NCI-H1417 treated with DMSO at 0.1 percent for 48 hours (cell line): Measurements from ENCODE around the gene GPR31.
"Not testable (repeated sequence)": the region's sequence is repeated elsewhere in the genome, so short reads cannot be mapped to it uniquely, and the experiment has no call there.

ENCODE experiments used
- DNase-seq: peaks from one replicate; lab custom pipeline; 2025; lab: John Stamatoyannopoulos, UW

The GPR31 gene, protein sequence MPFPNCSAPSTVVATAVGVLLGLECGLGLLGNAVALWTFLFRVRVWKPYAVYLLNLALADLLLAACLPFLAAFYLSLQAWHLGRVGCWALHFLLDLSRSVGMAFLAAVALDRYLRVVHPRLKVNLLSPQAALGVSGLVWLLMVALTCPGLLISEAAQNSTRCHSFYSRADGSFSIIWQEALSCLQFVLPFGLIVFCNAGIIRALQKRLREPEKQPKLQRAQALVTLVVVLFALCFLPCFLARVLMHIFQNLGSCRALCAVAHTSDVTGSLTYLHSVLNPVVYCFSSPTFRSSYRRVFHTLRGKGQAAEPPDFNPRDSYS

DNA sequence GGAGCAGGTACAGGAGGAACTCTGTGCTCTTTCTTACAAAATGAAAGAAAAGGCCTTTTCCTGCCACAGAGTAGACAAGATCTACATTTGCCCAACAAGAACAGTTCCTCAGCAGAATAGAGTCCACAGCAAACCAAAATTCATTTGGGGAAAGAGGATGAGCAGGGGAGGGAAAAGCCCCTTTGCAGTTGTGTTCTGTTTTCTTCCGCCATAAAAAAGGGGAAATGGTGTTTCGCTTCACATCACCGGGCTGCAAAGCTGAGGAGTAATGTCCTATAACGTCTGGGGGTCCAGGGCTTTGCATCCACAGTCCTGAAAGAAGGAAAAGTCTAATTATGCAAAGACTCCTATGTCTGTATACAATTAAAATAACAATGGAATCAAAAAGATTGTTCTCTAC, at the start of gene GPR31:
TSS of gene GPR31 (minus strand) at position 118 of the 400 bp plus-strand sequence. CDS start 149 bp downstream, outside the sequence.
- DNase-seq: no peak

DNA sequence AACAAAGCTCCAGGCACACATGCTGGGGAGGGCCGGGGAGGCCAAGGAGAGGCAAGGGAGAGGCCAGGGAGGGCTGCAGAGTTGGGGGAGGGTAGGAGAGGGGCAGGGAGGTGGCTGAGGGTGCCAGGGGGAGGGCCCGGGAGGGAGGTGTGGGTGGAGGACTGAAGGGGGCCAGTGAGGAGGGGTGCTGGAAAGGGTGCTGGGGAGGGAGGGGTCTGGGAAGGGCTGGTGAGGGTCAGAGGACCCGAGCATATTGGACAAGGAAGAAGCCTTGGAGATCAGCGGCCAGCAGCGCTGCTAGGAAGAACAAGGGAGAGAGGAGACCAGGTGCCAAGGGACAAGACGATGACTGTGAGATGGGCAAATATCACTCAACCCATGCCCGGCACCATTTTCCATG, 49.7 kb upstream of the GPR31 start:
- no peak for DNase-seq

DNA sequence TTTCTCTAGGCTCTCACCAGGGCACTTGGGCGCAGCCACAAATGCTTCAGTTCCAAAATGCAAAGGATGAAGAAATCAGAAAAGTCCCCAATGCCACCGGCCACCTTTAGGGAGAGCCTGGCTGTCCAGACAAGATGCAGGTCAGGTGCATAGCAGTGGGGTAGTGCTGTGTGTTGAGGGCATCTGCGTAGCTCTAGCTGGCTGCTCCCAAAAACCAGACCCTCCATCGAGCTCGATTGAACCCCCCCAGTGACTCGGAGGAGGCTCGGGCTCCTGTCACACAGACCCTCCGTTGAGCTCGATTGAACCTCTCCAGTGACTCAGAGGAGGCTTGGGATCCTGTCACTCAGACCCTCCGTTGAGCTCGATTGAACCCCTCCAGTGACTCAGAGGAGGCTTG, 47.5 kb upstream of the GPR31 start:
- not testable (repeated sequence) for DNase-seq

DNA sequence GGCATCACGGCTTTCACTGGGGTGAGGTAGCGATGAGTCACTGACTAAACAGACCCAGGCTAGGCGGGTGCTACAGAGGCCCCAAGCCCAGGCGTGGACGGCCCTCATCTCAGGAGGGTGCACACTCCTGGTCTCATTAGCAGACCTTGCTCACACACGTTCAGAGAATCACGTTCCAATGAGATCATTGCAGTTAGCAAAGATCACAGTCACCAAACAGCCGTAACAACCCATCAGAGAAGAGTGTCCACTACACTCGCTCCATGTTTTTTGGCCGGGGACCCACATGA, 46.2 kb upstream of the GPR31 start:
- DNase-seq: not testable (repeated sequence)

DNA sequence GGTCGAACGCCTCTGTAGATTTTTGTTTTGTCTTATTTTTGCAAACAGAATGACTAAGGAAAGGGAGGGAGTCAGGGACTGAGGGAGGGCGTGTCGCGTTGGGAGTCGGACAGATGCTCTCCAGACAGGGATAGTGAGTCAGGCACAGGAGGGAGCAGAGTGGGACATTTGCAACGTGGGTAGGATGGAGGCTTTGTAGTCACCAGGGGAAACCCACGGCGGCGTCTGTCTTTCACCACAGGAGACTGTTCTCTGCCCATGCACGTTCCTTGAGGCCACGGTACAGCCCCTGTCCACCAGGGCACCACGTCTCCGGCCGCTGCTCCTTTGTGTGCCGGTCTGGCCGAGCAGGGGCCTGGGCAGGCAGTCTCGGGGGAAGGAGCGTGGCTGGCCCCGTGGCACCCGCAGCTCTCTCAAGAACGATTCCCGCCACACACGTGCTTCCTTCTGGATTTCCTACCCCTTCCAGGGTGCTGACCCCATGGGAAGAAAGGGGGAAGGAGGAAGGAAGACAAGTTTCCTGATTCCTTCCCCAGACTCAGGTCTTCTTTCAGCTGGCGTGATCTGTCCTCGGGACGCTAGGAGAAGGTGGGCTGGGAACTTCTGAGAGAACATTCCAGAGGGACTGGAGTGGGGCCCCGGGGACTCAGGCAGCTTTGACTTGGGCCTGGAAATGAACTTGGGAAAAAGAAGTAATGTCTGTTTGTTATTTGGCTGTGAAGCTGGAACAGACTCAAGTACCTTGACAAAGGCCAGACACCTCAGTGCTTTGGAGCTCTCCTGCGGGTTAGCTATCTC, 45.7 kb upstream of the GPR31 start:
- not testable (repeated sequence) for DNase-seq

DNA sequence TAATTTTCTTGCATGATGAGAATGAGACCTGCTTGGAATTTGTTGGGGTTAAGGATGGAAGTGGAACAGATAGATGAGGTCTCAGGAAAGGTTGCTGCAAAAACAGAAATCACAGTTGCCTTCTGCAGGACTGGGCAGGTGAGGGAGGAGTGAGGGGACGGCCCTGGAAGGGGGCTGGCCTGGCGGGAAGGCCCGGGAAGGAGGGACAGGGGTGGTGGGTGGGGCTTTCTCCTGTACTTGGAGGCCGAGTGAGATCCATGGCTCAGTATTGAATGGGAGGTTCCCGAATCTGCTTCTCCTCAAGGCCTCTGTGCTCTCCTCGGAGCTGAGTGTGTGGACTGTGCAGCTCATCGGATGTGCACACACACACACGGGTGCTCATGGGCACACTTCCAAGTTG, 44.8 kb upstream of the GPR31 start:
- not testable (repeated sequence) for DNase-seq

DNA sequence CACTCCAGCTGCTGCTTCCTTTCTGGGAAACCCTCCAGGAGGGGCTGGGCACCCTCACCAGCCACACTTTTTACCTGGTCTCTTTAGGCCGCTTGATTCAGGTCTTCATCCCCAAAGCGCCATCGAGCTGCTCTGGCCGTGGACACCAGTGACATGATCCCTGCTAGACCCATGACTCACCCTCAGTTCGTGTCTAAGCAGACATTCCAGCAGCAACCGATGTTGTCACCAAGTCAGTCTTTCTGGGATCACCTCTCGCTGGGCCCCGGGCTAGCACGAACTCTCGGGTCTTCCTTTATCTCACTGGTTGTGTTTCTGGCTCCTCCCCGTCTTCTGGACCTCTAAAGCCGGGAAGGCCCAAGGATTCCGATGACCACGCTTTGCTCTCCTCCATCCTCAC, 43.0 kb upstream of the GPR31 start:
- DNase-seq: no peak

DNA sequence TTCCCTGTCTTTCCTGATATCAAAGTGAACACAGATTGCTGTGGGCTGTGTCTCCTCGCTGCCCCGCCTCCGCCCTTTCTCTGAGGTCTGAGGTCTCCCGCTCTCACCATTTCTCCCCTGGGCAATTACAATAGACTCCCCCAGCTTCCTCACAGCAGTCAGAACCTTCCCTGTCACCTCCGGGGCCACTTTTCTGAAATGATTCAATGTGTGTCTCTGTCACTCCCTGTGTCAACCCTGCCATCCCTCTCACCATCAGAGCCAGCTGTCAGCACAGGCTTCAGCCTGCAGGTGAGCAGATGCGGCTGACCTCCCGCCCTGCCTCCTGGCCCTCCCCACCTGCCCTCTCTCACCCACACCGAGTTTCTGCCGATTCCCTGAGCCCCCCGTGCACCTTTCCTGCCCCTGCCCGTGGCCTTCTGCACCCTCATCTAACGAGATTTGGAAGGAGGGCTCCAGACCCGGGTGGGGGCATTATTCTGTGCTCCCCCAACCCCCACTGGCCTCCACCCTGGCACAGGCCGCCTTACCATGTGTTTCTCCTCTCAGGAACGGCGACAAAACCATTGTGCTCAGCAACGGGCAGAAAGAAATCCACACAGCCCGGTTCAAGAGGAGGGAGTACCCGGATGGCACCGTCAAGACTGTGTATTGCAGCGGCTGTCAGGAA, 38.3 kb upstream of the GPR31 start:
- not testable (repeated sequence) for DNase-seq

DNA sequence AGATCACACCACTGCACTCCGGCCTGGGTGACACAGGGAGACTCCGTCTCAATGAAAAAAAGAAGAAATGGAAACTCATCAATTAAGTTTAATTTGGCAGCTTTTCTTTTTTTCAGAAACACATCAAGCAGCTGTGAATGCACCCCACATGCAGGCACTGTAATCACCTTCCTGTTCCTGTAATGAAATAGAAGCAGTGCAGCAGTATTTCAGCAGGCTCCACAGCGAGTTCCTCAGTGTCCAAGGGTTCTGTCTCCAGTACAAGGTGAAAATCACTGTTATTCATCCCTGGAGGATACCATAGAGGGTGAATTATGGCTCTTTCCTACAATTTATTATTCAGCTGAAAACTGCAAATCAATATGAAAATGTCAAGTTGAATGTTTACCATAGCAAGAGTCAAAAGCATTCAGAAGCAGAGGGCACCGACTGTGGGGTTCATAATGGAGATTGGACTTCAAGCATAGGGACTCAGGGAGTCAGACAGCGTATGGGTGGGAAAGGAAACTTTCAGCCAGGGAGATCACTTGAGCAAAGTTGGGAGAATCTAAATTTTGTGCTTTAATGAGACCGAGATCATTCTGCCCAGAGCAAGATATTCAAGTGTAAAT, 35.8 kb upstream of the GPR31 start:
- not testable (repeated sequence) for DNase-seq

DNA sequence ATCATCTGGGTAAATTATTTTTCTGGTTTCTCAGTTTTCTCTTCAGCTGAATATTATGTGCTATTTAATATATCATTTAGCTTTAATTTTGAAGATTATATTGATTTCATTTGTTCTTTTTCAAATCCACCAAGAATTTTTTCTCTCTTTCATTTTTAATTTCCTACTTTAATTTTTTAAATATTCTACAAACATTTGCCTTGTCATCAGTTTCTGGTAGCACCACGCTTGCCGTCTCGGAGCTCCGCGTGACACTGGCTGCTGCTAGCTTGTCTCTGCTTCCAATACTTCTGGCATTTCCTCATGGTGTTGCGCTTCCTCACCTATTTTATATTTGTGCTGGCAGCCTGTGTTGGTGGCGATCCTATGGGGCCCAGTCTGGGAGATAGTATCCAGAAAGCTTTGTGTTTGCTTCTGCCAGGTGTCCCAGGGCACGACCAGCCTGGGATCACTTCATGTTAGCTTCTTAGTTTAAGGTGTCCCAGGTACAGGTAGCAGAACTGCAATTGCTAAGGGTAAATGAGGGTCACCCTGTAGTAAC, 33.3 kb upstream of the GPR31 start:
- not testable (repeated sequence) for DNase-seq

DNA sequence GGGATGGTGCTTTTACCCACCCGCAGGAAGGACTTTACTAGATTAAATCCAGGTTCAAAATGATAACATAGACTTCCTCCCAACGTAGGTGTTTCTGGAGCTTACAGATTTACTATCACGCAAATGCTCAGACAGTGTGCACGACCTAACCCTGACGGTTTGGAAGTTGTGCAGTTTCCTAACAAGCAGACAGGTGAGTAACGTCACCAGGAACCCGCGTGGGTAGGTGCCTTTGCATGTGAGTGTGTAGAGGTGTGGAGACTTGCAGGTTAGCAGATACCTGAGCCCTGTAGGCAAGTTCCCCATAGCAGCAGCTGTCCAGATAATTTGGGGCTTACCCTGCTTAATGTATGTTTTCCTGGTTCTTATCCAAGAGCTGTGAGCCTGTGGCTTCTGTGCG, 29.5 kb upstream of the GPR31 start:
- DNase-seq: not testable (repeated sequence)

DNA sequence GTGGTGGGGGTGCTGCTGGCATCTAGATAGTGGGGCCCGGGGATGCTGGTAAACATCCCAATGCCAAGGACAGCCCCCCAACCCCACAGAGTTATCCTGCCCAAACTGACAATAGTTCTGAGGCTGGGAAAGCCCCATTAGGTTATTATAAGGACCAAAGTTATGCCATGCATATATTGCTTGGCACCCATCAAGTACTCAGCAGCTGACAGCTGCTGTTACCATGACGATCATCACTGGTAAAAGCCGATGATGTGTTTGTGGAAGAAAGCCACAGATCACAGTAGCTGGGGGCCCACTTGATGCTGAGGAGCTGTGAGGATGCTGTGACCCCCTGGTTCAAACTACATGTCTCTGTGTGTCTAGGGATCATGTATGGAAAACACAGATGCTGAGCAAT, 27.3 kb upstream of the GPR31 start:
- DNase-seq: not testable (repeated sequence)

DNA sequence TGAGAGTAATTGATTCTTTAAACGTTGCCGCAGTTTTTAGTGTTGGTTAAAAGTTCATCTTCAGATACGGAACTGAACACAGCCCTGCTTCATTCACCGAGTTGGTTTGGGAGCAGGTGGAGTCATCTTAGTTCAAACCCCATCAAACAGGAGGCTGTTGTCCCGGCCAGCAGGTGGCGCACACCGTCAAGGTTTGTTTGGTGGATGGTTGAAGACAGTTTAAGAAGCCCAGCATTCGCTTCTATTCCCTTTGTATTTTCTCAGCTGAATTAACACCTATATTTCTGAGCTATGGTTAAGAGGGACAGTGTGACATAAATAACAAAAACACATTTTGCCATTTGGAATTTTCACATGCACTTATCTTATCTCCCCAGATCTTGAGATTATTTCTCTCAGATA, 25.1 kb upstream of the GPR31 start:
- not testable (repeated sequence) for DNase-seq

DNA sequence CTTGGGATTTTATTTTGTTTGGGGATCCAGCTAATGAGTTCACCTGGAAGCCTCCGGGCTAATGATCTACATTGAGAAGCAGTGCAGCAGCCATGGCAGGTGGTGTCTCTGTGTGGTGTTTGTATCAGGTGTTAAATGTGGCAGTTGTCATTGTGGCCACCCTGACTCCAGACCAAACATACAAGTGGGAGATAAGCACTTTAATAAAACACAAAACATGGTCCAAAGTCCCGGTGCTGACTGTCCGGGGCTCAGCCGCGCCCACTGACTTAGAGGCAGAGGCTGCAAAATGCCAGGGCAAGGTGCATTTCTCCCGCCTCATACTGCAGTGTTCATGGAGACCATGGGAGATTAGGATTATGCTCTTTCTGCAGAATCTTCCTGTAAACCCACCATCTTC, 23.6 kb upstream of the GPR31 start:
- DNase-seq: not testable (repeated sequence)

DNA sequence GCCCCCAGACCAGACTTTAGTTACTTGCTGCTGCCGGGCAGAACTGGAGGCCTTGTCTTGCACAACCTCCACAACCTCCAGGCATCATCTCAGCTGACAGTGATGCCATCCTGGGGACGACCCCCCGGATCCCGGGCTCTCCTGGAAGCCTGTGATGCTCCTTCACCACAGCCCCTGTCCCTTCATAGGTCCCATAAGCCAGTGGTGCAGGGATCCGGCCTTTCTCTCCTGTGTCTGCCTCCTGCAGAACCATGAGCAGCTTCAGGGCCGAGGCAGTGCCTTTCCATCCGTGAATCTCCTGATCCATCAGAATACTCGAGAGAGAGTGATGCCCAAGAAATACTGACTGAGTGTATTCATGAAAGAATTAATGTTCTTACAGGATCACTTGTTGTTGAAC, 22.3 kb upstream of the GPR31 start:
- DNase-seq: not testable (repeated sequence)

DNA sequence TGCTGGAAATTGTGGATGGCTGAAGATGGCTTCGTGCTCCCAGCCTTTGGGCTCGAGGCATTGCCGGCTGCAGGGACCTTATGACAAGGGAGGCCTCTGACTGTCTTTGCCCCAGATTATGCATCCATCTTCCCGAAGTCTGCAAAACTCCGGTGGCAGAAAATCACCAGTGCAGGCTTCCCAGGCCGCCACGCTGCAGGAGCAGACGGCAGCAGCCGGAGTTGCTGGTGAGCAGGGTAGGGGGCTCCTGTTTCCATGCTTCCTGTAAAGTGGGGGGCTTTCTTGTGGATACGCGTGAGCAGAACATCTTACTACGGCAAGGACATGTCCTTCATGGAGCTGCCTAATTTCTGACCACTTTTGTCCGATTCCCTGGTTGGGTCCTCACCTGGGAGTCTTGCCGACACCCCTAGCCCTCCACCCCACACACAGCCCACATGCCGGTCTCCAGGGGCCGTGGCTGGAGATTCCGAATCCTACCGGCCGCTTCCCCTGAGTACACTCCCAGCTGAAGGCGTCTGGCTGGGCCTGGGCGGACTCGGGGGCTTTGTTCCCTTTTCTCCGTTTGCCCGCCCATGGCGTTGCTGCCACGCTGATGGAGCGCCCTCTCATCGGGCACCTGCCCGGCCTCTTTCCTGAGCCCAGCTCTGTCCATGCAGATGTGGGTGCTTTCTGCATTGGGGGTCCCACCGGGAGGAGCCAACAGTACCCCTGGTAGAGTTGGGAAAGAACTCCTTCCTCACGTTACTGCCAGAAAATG, 21.3 kb upstream of the GPR31 start:
- DNase-seq: not testable (repeated sequence)

DNA sequence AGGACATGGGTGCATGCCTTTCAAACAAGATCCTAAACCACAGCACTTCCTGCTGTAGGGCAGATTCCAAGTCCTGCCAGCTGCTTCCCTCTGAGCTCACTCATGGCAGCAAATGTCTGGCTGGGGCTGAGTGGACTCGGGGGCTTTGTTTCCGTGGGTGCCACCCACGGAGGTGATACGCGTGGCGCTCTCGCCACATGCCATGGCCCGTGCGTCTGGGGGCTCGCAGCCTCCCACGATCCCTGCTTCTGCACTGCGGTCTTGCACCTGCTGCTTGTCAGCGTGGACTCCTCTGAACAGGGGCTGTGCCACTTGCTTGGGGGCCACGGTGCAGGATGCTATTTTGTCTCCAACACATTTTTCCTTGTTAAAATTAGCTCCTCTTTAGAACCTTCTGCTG, 19.5 kb upstream of the GPR31 start:
- not testable (repeated sequence) for DNase-seq

DNA sequence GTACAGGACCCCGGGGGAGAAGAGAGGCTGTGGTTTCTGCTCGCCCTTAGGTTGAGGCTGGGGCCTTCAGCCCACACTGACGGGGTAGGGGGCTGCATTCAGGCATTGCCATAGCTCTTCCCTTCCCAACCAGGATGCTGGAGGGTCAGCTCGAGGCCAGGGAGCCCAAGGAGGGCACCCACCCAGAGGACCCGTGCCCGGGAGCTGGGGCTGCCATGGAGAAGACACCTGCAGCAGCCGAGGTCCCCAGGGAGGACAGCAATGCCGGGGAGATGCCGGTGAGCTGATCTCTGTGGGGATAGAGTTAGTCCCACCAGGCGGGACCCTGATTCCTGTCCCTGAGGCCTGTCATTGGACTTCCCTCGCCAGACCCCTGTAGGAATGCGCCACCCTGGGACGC, 14.2 kb upstream of the GPR31 start:
- DNase-seq: not testable (repeated sequence)

DNA sequence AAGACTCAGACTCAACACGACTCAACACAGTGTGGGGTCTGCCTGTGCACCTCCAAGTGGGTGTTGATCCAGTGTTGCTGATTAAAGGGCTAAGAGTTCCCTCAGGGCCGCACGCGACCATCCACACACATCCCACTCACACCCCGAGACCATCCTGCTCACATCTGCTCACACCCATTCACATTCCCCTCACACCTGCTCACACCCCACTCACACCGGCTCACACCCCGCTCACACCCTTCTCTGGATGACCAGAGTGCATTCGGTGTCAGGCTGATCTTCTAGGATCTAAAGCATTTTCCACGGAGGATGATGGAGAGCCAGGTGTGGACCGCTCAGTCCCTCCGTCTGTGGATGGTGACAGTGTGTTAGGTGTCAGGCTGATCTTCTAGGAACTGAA, 13.5 kb upstream of the GPR31 start:
- DNase-seq: not testable (repeated sequence)

DNA sequence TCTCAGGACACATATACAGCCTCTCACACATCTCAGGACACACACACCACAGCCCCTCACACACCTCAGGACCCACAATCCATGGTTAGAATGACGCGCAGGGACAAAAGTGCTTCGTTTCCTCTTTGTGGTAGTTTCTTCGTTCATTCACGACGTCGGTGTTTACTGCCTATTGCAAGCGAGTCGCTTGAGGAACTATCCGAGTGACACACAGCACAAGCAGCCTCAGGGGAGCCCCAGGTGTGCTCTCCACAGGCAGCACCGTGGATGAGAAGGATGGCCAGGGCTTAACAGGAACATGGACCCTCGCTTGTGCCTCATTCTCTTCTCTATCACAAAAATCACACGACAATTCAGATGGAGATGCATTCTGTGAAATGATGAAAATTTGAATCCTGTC, 12.1 kb upstream of the GPR31 start:
- not testable (repeated sequence) for DNase-seq

DNA sequence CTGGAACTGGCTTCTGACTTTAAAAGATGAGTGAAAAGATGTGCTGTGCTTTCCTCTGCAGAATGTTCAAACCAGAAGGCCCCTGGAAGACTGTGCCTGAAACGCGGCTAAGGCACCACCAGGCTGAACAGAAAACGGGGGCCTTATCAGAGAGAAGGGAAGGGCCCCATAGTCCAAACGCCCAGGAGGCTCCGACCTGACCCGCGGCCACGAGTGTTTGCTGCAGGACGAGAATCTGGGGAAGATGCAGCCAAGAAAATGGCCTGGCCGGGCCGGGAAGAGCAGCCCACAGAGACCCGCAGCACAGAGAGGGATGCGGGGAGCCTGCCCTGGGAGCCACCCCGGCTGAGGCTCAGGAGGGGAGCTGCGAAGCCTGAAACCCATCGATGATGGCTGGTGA, 10.5 kb upstream of the GPR31 start:
- DNase-seq: not testable (repeated sequence)
